ENCODE results near the gene STH. TPM values are rescaled to one million over a fixed set of nuclear protein-coding genes. Genes with fewer than 3 reads are reported as not detected.

Gene STH
- polyA plus RNA-seq, 6 donors from 2014 or later = not detected

GRCh38 chr17:46031920-46032319 is 32.9 kb downstream of the STH start:
- no peak for ATAC-seq (ENCODE audit: low read depth in 2 of 2)
- peaks cover 30 to 42% of the 10 kb centered on the region in 2 donors for H3K36me3 Mint-ChIP-seq
- H3K27me3 Mint-ChIP-seq = no peaks in the 10 kb centered on the region
- H3K4me3 Mint-ChIP-seq = no peak overlapping the region
- no peak for DNase-seq
- H3K9me3 Mint-ChIP-seq = no peaks in the 10 kb centered on the region
- peaks cover 18 to 28% (median 24%) of the 10 kb centered on the region in 3 donors for H3K4me1 Mint-ChIP-seq
- peak overlapping the region in 5 of 6 donors; percentile 62 to 96 (median 73) for H3K27ac Mint-ChIP-seq

GRCh38 chr17:46032909-46033308 is 33.9 kb downstream of the STH start:
- Mint-ChIP-seq H3K4me3 (no peak overlapping the region), H3K4me1 (peaks cover 14 to 20% (median 19%) of the 10 kb centered on the region in 3 donors), H3K27me3 (no peaks in the 10 kb centered on the region), H3K27ac (peak overlapping the region in 1 of 6 donors; percentile 63), H3K9me3 (no peaks in the 10 kb centered on the region), H3K36me3 (peaks cover 32 to 45% of the 10 kb centered on the region in 2 donors)
- ATAC-seq (ENCODE audit: low read depth in 2 of 2) (no peak), DNase-seq (no peak)

GRCh38 chr17:46033392-46033791 is 34.3 kb downstream of the STH start:
- Mint-ChIP-seq H3K36me3 (peaks cover 37 to 50% of the 10 kb centered on the region in 2 donors), H3K9me3 (no peaks in the 10 kb centered on the region), H3K4me3 (no peak overlapping the region), H3K27ac (no peak overlapping the region), H3K27me3 (no peaks in the 10 kb centered on the region), H3K4me1 (peaks cover 13 to 25% (median 15%) of the 10 kb centered on the region in 3 donors)
- ATAC-seq (ENCODE audit: low read depth in 2 of 2) (no peak), DNase-seq (no peak)

GRCh38 chr17:46035112-46035818 is 36.2 kb downstream of the STH start:
- Mint-ChIP-seq H3K9me3 (no peaks in the 10 kb centered on the region), H3K27me3 (no peaks in the 10 kb centered on the region), H3K27ac (peak overlapping the region in 3 of 6 donors; percentile 17 to 80 (median 27)), H3K4me3 (no peak overlapping the region), H3K36me3 (peaks cover 28 to 41% of the 10 kb centered on the region in 2 donors), H3K4me1 (peaks cover 0 to 12% (median 0%) of the 10 kb centered on the region in 3 donors)
- DNase-seq = no peak
- ATAC-seq (ENCODE audit: low read depth in 2 of 2) = peak in 1 of 2 donors; percentile 32

- no peak for ATAC-seq (ENCODE audit: low read depth in 2 of 2)
- no peak overlapping the region for H3K4me3 Mint-ChIP-seq
- DNase-seq = no peak
- peaks cover 22 to 33% of the 10 kb centered on the region in 2 donors for H3K36me3 Mint-ChIP-seq
- no peaks in the 10 kb centered on the region for H3K27me3 Mint-ChIP-seq
- H3K4me1 Mint-ChIP-seq = peaks cover 0 to 7% (median 0%) of the 10 kb centered on the region in 3 donors
- H3K9me3 Mint-ChIP-seq = no peaks in the 10 kb centered on the region
- peak overlapping the region in 3 of 6 donors; percentile 56 to 94 (median 71) for H3K27ac Mint-ChIP-seq
These were observed 37.4 kb downstream of the STH start for GRCh38 chr17:46036491-46036890.

GRCh38 chr17:46037722-46038255 is 38.7 kb downstream of the STH start:
- H3K27me3 Mint-ChIP-seq = no peaks in the 10 kb centered on the region
- peaks cover 0 to 7% (median 0%) of the 10 kb centered on the region in 3 donors for H3K4me1 Mint-ChIP-seq
- H3K27ac Mint-ChIP-seq = peak overlapping the region in 2 of 6 donors; percentile 55 to 96
- H3K4me3 Mint-ChIP-seq = no peak overlapping the region
- H3K9me3 Mint-ChIP-seq = no peaks in the 10 kb centered on the region
- peaks cover 17 to 31% of the 10 kb centered on the region in 2 donors for H3K36me3 Mint-ChIP-seq
- ATAC-seq (ENCODE audit: low read depth in 2 of 2) = no peak
- DNase-seq = no peak

GRCh38 chr17:46038414-46038813 is 39.4 kb downstream of the STH start:
- DNase-seq (no peak), ATAC-seq (ENCODE audit: low read depth in 2 of 2) (no peak)
- Mint-ChIP-seq H3K27ac (peak overlapping the region in 1 of 6 donors; percentile 96), H3K27me3 (no peaks in the 10 kb centered on the region), H3K4me1 (peaks cover 0 to 7% (median 0%) of the 10 kb centered on the region in 3 donors), H3K9me3 (no peaks in the 10 kb centered on the region), H3K36me3 (peaks cover 12 to 24% of the 10 kb centered on the region in 2 donors), H3K4me3 (no peak overlapping the region)

- Mint-ChIP-seq H3K27me3 (no peaks in the 10 kb centered on the region), H3K4me3 (no peak overlapping the region), H3K4me1 (peaks cover 4 to 7% (median 5%) of the 10 kb centered on the region in 3 donors), H3K36me3 (peaks cover 12 to 23% of the 10 kb centered on the region in 2 donors), H3K27ac (peak overlapping the region in 2 of 6 donors; percentile 37 to 82), H3K9me3 (no peaks in the 10 kb centered on the region)
- ATAC-seq (ENCODE audit: low read depth in 2 of 2) (no peak), DNase-seq (no peak)
These were observed 39.9 kb downstream of the STH start for GRCh38 chr17:46038937-46039336.

- H3K4me1 Mint-ChIP-seq = peaks cover 11 to 12% (median 11%) of the 10 kb centered on the region in 3 donors
- ATAC-seq (ENCODE audit: low read depth in 2 of 2) = no peak
- peak overlapping the region in 1 of 6 donors; percentile 24 for H3K27ac Mint-ChIP-seq
- no peaks in the 10 kb centered on the region for H3K27me3 Mint-ChIP-seq
- peaks cover 12 to 15% of the 10 kb centered on the region in 2 donors for H3K36me3 Mint-ChIP-seq
- DNase-seq = no peak
- H3K9me3 Mint-ChIP-seq = no peaks in the 10 kb centered on the region
- no peak overlapping the region for H3K4me3 Mint-ChIP-seq
These were observed 40.6 kb downstream of the STH start for GRCh38 chr17:46039592-46040186.

GRCh38 chr17:46042246-46042645 is 43.2 kb downstream of the STH start:
- ATAC-seq (ENCODE audit: low read depth in 2 of 2) = no peak
- Mint-ChIP-seq H3K36me3 (peaks cover 12% of the 10 kb centered on the region in 2 donors), H3K4me1 (peaks cover 11 to 21% (median 16%) of the 10 kb centered on the region in 3 donors), H3K4me3 (no peak overlapping the region), H3K27ac (no peak overlapping the region), H3K27me3 (no peaks in the 10 kb centered on the region), H3K9me3 (no peaks in the 10 kb centered on the region)
- DNase-seq = no peak

GRCh38 chr17:46042925-46043324 is 43.9 kb downstream of the STH start:
- Mint-ChIP-seq H3K36me3 (peaks cover 8 to 10% of the 10 kb centered on the region in 2 donors), H3K9me3 (no peaks in the 10 kb centered on the region), H3K27me3 (no peaks in the 10 kb centered on the region), H3K4me1 (peaks cover 11 to 21% (median 15%) of the 10 kb centered on the region in 3 donors), H3K4me3 (no peak overlapping the region), H3K27ac (no peak overlapping the region)
- ATAC-seq (ENCODE audit: low read depth in 2 of 2) = no peak
- DNase-seq = no peak

- DNase-seq (no peak), ATAC-seq (ENCODE audit: low read depth in 2 of 2) (no peak)
- H3K9me3 Mint-ChIP-seq = no peaks in the 10 kb centered on the region
- H3K4me1 Mint-ChIP-seq = peaks cover 9 to 21% (median 11%) of the 10 kb centered on the region in 3 donors
- H3K36me3 Mint-ChIP-seq = peaks cover 1 to 4% of the 10 kb centered on the region in 2 donors
- no peaks in the 10 kb centered on the region for H3K27me3 Mint-ChIP-seq
- peak overlapping the region in 2 of 6 donors; percentile 39 to 55 for H3K27ac Mint-ChIP-seq
- H3K4me3 Mint-ChIP-seq = no peak overlapping the region
These were observed 44.6 kb downstream of the STH start for GRCh38 chr17:46043606-46044005.

GRCh38 chr17:46044286-46044928 is 45.4 kb downstream of the STH start:
- H3K4me1 Mint-ChIP-seq = peaks cover 9 to 21% (median 11%) of the 10 kb centered on the region in 3 donors
- no peaks in the 10 kb centered on the region for H3K27me3 Mint-ChIP-seq
- peaks cover 0 to 4% of the 10 kb centered on the region in 2 donors for H3K36me3 Mint-ChIP-seq
- no peak overlapping the region for H3K4me3 Mint-ChIP-seq
- no peaks in the 10 kb centered on the region for H3K9me3 Mint-ChIP-seq
- peak; percentile 24 for DNase-seq
- peak overlapping the region in 4 of 6 donors; percentile 31 to 94 (median 67) for H3K27ac Mint-ChIP-seq
- ATAC-seq (ENCODE audit: low read depth in 2 of 2) = peak; percentile 43 to 50

Measured in naive B cell (primary cell).